ENCODE results near the gene PMEPA1.

DNA sequence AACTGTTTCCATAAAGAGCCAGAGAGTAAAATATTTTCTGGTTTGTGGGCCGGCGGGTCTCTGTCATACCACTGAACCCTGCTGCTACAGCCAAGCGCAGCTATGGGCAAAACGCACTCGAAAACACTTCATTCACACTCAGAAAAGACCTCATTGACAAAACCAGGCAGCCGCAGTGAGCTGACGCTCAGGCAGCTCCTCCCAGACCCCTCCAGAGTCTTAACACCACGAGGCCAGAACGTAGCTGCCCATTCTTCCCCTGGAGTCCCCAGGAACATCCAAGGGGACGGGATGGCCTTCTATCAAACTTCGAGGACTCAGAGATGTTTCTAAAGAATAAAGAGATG, 54.0 kb downstream of the PMEPA1 start:
- TF ChIP-seq, protein P1, sequence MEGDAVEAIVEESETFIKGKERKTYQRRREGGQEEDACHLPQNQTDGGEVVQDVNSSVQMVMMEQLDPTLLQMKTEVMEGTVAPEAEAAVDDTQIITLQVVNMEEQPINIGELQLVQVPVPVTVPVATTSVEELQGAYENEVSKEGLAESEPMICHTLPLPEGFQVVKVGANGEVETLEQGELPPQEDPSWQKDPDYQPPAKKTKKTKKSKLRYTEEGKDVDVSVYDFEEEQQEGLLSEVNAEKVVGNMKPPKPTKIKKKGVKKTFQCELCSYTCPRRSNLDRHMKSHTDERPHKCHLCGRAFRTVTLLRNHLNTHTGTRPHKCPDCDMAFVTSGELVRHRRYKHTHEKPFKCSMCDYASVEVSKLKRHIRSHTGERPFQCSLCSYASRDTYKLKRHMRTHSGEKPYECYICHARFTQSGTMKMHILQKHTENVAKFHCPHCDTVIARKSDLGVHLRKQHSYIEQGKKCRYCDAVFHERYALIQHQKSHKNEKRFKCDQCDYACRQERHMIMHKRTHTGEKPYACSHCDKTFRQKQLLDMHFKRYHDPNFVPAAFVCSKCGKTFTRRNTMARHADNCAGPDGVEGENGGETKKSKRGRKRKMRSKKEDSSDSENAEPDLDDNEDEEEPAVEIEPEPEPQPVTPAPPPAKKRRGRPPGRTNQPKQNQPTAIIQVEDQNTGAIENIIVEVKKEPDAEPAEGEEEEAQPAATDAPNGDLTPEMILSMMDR (IDR thresholded peaks at IDR 0.05) = no peak
- TF ChIP-seq POLR2A (IDR thresholded peaks at IDR 0.05) (no peak), POLR2AphosphoS5 (IDR thresholded peaks at IDR 0.05) (no peak)
